NCI-H2081 treated with DMSO at 0.1 percent for 48 hours (cell line): ENCODE data around the gene CYTH3.
"Not testable (repeated sequence)": the region's sequence is repeated elsewhere in the genome, so short reads cannot be mapped to it uniquely, and the experiment has no call there.

Experiments
- DNase-seq: peaks from one replicate; lab custom pipeline; 2025; lab: John Stamatoyannopoulos, UW

Gene CYTH3

DNA sequence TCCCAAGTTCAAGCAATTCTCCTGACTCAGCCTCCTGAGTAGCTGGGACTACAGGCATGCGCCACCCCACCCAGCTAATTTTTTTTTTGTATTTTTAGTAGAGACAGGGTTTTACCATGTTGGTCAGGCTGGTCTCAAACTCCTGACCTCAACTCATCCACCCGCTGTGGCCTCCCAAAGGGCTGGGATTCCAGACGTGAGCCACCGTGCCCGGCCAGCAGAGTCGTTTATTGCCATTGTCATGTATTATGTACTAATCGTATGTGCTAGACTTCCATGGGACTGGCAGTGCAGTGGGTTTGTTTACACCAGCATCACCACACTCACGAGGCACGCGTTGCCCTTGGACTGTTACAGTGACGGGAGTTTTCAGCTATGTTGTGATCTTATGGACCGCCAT, 120.9 kb downstream of the CYTH3 start:
- not testable (repeated sequence) for DNase-seq

DNA sequence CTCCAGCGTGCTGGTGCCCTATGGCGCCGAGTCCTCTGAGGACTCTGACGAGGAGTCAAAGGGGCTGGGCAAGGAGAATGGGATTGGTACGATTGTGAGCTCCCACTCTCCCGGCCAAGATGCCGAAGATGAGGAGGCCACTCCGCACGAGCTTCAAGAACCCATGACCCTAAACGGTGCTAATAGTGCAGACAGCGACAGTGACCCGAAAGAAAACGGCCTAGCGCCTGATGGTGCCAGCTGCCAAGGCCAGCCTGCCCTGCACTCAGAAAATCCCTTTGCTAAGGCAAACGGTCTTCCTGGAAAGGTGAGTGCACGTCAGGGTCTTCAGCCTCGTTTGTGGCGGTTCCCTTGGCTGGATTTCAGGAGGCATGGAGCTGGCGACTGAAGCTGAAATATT, 122.4 kb downstream of the CYTH3 start:
- no peak for DNase-seq

DNA sequence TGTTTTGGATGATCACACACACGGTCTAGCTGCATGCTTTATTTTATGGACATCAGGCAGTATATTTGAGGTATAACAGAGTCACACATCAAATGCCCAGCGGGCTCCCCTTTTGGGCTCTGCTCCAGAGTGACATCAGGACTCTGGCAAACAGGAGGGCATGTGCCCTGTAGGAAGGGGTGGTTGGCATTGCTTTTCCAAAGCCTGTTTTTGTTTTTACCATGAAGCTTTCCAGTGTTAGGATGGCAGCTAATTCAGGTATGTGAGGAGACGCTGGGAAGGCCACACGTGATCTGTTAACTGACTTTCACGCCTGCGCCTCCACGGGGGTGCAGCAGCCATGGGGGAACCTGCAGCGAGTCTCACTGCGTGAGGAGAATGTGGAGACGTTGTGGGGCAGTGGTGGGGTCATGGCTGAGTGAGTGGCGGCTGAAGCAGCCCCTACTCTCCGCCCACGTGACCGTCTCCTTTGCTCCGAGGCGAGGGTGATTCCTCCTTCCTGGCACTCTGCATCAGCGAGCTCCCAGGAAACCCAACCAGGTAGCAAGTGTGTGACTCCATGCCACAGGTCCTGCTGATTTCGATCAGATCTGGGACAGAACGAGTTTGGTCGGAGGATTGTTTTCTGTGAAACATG, 123.6 kb downstream of the CYTH3 start:
- DNase-seq = no peak

DNA sequence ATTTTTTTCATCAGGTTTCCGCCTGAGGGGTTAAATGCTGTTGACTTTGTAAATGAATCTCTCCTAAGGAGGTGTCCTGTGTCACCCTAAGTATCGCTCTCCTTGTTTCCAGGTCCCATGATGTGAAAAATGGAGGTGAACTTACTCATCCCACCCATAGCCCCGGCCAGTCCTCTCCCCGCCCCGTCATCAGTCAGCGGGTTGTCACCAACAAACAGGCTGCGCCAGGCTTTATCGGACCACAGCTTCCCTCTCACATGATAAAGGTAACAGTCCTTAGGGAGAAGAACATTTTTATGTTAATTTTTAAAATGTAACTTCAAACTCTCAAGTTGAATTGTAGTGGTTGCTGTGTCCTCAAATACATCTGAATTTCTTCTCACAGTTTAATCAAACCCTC, 124.8 kb downstream of the CYTH3 start:
- no peak for DNase-seq

DNA sequence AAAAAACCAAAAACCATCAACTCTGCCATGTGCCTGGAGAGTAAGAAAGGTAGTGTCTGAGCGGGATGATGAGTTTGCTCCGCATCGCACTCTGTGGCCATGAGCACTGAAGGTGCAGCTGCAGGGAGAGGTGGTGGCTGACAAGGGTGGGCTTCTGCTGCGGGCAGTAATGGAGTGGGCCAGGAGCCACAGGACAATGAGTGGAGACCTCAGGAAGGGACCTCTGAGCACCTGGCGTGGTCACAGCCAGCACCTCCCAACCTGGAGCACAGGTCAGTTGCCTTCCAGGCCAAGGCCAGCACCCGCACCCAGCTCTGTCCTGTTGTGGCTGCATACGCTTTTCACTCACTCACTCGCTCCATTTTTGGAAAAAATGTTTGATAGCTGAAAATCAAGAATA, 125.8 kb downstream of the CYTH3 start:
- DNase-seq = no peak

DNA sequence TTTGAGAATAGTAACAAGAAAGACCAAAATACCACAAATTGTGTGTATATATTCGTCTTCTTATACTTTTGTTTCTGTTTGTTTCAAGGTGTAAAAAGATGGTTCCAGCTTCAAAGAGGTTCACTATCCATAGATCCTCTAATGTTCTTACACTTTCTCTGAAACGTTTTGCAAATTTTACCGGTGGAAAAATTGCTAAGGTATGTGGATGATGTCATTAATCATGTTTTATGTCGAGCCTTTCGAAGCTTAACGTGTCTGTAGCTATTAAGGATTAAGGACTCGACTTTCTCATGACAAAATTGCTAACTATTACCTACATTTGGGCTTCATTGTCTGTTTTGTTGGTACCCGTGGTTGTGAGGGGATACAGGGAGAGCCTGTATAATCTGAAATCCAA, 128.4 kb downstream of the CYTH3 start:
- no peak for DNase-seq

DNA sequence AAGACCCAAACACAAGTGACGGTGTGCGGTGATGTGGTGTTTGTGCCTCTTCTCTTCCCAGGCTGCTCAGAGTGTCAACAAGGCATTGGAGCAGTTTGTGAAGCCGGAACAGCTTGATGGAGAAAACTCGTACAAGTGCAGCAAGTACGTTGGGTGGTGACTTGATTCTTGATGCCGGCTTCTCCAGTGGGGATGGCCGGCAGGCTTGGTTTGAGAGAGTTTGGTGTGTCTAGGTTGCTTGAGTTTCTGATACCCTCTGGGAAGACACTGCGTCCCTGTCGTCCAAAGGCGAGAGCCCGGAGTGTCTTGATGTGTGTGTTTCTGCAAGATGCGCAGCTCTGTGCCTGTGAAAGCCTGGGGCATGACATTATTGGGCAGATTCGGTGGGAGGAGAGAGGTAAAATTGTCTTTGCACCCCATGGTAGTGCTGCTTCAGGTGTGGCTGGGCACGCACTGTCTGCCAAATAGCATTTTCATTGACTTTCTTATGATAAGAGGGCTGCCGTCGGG, 129.5 kb downstream of the CYTH3 start:
- no peak for DNase-seq

DNA sequence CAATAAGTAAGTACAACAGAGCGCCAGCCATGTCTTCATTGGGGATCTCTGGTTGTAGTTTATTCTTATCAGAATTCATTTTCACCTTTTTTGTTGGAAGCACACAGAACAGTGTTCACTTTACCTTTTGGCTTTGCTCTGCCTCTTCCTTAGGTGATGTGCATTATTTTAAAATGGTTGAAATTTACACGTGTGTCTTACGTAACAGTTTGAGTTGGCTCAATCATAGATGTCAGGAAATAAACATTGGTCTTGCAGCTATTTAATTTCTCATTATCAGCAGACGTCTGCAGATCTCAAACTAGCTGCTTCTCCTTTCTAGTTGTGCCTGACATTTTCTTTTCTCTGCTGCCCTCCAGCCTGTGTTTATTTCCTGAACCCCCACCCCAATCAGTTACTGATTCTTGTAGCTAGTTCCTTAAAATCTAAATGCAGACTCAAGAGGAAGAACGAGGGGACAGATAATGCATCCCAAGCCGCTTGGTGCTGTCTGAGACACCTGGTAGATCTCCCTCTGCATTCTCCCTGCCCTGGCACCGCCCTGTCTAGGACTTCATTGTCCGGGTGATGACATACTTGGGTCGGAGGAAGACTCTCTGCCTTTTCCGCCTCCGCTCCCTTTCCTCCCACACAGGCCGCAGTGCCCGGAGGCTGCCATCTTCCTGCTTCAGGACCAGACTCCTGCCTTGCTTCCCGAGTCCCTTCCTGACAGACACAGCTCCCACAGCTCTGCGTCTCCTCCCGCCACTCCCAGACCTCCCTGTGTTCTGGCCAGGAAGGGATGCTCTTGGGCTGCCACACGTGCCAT, 133.0 kb downstream of the CYTH3 start:
- DNase-seq = no peak

DNA sequence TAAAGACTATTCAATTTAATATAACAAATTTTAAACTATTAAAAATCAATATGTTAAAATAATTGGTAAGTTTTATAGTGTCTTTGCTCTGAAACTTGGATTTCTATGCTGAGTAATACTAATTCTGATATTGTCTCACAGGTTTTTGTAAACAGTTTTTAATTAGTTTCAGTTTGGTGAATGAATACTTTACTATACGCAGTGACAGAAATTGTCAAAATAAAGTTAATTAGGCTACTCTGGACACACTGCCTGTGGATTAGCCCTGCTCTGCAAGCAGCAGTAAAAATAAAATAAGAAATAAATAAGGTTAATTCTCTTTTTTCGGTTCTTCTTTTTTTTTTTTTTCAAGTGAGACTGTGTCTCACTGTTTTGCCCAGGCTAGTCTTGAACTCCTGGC, 135.9 kb downstream of the CYTH3 start:
- DNase-seq = no peak

DNA sequence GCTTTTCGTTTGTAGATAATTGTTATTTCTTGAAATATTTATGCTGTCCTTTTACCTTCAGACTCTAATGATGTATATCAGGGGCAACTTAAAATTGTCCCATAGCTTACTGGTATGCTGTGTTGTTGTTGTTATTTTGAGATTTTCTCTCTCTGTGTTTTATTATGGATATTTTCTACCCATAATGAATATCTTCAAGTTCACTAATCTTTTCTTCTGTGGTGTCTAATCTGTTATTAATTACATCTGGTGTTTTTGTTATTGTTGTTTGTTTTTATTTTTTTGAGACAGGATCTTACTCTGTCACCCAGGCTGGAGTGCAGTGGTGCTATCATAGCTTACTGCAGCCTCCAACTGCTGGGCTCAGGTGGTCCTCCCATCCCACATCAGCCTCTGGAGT, 139.2 kb downstream of the CYTH3 start:
- DNase-seq = no peak

DNA sequence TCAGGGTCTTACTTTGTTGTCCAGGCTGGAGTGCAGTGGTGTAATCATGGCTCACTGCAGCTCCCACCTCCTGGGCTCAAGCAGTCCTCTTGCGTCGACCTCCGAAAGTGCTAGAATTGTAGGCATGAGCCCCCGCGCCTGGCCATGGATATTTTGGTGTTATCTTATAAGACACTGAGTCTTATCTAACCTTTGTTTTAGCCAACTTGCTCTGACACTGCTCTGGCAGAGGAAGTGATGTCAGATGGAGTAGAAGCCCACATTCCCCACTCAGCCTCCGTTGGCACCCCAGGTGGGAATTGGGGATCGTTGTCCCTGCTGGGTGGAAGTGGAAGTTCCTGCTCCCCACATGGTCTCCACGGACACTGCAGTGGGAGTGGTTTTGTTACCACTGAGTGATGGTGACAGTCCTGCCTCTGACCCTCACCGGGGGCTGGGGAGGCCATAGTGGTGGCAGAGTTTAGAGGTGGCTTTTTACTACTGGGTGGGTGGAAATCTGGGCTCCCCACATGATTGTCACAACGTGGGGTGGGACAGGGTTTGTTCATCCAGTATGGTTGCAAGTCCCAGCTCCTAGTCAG, 142.3 kb downstream of the CYTH3 start:
- no peak for DNase-seq

DNA sequence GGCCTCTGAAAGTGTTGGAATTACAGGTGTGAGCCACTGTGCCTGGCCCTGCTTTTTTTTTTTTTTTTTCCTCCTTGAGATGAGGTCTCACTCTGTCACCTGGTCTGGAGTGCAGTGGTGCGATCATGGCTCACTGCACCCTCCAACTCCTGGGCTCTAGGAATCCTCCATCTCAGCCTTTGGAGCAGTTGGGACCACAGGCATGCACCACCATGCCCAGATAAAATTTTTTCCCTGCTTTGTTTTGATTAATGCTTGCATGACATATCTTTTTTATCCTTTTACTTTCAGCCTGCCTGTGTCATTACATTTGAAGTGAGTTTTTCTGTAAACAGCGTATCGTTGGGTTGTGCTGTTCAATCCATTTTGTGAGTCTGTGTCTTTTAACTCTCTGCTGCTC, 144.2 kb downstream of the CYTH3 start:
- DNase-seq = no peak

DNA sequence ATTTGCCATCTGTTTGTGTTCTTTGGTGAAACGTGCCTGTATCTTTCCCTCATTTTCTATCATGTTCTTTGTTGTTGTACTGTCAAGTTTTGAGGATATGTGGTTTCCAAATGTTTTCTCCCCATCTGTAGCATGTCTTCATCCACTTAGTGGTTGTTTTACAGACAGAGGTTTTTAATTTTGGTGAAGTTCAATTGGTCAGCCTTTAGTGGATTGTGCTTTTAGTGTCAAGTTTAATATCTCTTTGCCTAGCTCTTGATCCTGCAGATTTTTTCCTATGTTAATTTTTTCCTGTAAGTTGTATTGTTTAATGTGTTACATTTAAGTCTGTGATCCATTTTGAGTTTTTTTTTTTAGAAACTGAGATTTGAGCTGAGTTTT, 145.3 kb downstream of the CYTH3 start:
- DNase-seq = no peak

DNA sequence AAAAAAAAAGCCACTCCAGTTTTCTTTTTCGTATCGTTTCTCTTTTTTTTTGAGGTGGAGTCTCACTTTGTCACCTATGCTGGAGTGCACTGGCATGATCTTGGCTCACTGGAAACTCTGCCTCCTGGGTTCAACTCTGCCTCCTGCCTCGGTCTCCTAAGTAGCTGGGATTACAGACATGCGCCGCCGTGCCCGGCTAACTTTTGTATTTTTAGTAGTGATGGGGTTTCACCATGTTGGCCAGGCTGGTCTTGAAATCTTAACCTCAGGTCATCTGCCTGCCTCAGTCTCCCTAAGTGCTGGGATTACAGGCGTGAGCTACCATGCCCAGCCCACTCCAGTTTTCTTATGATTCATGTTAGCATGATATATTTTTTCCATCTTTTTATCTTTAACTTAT, 148.6 kb downstream of the CYTH3 start:
- DNase-seq = no peak

DNA sequence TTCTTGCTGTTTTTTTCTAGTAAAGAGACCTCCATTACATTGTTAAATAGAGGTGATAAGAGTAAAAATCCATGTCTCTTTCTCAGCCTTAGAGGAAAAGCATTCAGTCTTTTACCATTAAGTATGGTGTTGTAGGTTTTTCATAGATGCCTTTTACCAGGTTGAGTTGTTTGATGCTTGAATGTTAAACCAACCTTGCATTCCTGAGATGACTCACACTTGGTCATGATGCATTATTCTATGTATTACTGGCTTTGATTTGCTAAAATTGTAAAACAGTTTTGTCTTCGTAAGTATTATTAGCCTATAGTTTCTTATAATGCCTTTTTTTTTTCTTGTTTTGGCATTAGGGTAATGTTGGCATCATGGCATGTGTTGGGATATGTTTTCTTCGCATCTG, 151.3 kb downstream of the CYTH3 start:
- no peak for DNase-seq

DNA sequence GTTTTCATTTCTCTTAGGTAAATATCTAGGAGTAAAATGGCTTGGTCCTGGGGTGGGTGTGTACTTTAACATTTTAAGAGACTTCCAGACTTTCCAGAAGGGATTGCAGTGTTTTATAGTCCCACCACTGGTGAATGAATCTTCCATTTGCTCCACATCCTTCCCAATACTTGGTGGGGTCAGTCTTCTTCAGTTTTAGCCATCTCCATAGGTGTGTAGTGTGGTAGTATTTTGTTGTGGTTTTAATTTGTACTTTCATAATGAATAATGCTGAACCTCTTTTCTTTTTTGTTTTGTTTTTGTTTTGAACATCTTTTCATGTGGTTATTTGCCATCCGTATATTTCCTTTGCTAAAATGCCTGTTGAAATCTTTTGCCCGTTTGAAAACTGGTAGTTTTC, 154.9 kb downstream of the CYTH3 start:
- no peak for DNase-seq

DNA sequence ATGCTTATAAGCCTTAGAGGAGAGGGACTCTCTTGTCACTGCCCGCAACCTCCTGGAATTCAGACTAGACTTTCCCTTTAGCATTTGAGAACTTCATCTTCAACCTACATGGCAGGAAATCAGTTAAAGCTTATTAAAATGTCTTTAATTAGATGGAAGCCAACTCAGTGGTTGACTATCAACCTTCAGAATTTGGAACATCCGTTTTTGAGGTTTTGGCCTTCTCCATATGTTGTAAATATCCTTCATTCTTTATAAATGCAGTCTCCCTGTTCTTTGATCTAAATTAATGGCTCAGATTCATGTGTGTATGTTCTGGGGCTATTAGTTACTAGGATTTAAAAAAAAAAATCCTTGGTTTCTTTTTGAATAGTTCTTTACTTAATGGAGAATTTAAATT, 156.2 kb downstream of the CYTH3 start:
- no peak for DNase-seq
